ENCODE measurements around the gene TLR8.
A peak's percentile ranks its signal among the peaks of the same experiment; 100 is the strongest.
"Not testable (repeated sequence)": the region's sequence is repeated elsewhere in the genome, so short reads cannot be mapped to it uniquely, and the experiment has no call there.

Gene TLR8

GRCh38 chrX:12956704-12957534, 50.5 kb downstream of the TLR8 start:
- peak; percentile 99 for FAIRE-seq
- DNase-seq (ENCODE audit: insufficient read length, low spot score), result no peak
- TF ChIP-seq TAF1 (IDR thresholded peaks at IDR 0.05; ENCODE audit: low read depth, low read length), result peak; percentile 44; the same call in 1 of the 2 replicates
- no peak; the same call in 1 of the 2 replicates for TF ChIP-seq POLR2AphosphoS5 (IDR thresholded peaks at IDR 0.05; ENCODE audit: low read depth, low read length)
- TF ChIP-seq SPI1 (IDR thresholded peaks at IDR 0.05; ENCODE audit: low read depth, low read length), result peak; percentile 95
- TF ChIP-seq POLR2A (IDR thresholded peaks at IDR 0.05; ENCODE audit: low read depth, low read length), result peak; percentile 57; the same call in 1 of the 2 replicates
- TF ChIP-seq POU2F2 (IDR thresholded peaks at IDR 0.05; ENCODE audit: low read depth, low read length), result no peak
- TF ChIP-seq PAX5 (IDR thresholded peaks at IDR 0.05; ENCODE audit: insufficient read depth, low read length, severe bottlenecking), result no peak

- FAIRE-seq (peak; percentile 92), DNase-seq (ENCODE audit: insufficient read length, low spot score) (no peak)
- TF ChIP-seq PAX5 (IDR thresholded peaks at IDR 0.05; ENCODE audit: insufficient read depth, low read length, severe bottlenecking) (no peak), POLR2A (IDR thresholded peaks at IDR 0.05; ENCODE audit: low read depth, low read length) (no peak), POU2F2 (IDR thresholded peaks at IDR 0.05; ENCODE audit: low read depth, low read length) (no peak), TAF1 (IDR thresholded peaks at IDR 0.05; ENCODE audit: low read depth, low read length) (no peak), POLR2AphosphoS5 (IDR thresholded peaks at IDR 0.05; ENCODE audit: low read depth, low read length) (no peak), SPI1 (IDR thresholded peaks at IDR 0.05; ENCODE audit: low read depth, low read length) (no peak)
These were observed 51.6 kb downstream of the TLR8 start for GRCh38 chrX:12958059-12958458.

- no peak for TF ChIP-seq POU2F2 (IDR thresholded peaks at IDR 0.05; ENCODE audit: low read depth, low read length)
- TF ChIP-seq SPI1 (IDR thresholded peaks at IDR 0.05; ENCODE audit: low read depth, low read length), result no peak
- TF ChIP-seq TAF1 (IDR thresholded peaks at IDR 0.05; ENCODE audit: low read depth, low read length), result no peak
- TF ChIP-seq POLR2A (IDR thresholded peaks at IDR 0.05; ENCODE audit: low read depth, low read length), result no peak
- no peak for TF ChIP-seq POLR2AphosphoS5 (IDR thresholded peaks at IDR 0.05; ENCODE audit: low read depth, low read length)
- no peak for TF ChIP-seq PAX5 (IDR thresholded peaks at IDR 0.05; ENCODE audit: insufficient read depth, low read length, severe bottlenecking)
- FAIRE-seq, result no peak
- no peak for DNase-seq (ENCODE audit: insufficient read length, low spot score)
These were observed 52.0 kb downstream of the TLR8 start for GRCh38 chrX:12958461-12958860.

GRCh38 chrX:12961196-12961718, 54.8 kb downstream of the TLR8 start:
- TF ChIP-seq POLR2A (IDR thresholded peaks at IDR 0.05; ENCODE audit: low read depth, low read length), result no peak
- TF ChIP-seq PAX5 (IDR thresholded peaks at IDR 0.05; ENCODE audit: insufficient read depth, low read length, severe bottlenecking), result no peak
- TF ChIP-seq POU2F2 (IDR thresholded peaks at IDR 0.05; ENCODE audit: low read depth, low read length), result no peak
- TF ChIP-seq SPI1 (IDR thresholded peaks at IDR 0.05; ENCODE audit: low read depth, low read length), result no peak
- no peak for FAIRE-seq
- DNase-seq (ENCODE audit: insufficient read length, low spot score), result no peak

GRCh38 chrX:12962041-12962504, 55.7 kb downstream of the TLR8 start:
- TF ChIP-seq SPI1 (IDR thresholded peaks at IDR 0.05; ENCODE audit: low read depth, low read length) (peak; percentile 97), POU2F2 (IDR thresholded peaks at IDR 0.05; ENCODE audit: low read depth, low read length) (no peak), PAX5 (IDR thresholded peaks at IDR 0.05; ENCODE audit: insufficient read depth, low read length, severe bottlenecking) (peak; percentile 90)
- DNase-seq (ENCODE audit: insufficient read length, low spot score) (no peak), FAIRE-seq (peak; percentile 64)

- not testable (repeated sequence) for FAIRE-seq; DNase-seq (ENCODE audit: insufficient read length, low spot score)
These were observed 56.9 kb downstream of the TLR8 start for GRCh38 chrX:12963210-12963850.

- DNase-seq (ENCODE audit: insufficient read length, low spot score) (no peak), FAIRE-seq (no peak)
These were observed 58.9 kb downstream of the TLR8 start for GRCh38 chrX:12965131-12965940.

GRCh38 chrX:12966151-12966550, 59.7 kb downstream of the TLR8 start:
- no peak for TF ChIP-seq POLR2AphosphoS5 (IDR thresholded peaks at IDR 0.05; ENCODE audit: low read depth, low read length)
- no peak for TF ChIP-seq TAF1 (IDR thresholded peaks at IDR 0.05; ENCODE audit: low read depth, low read length)
- no peak for TF ChIP-seq PAX5 (IDR thresholded peaks at IDR 0.05; ENCODE audit: insufficient read depth, low read length, severe bottlenecking)
- no peak for TF ChIP-seq SPI1 (IDR thresholded peaks at IDR 0.05; ENCODE audit: low read depth, low read length)
- TF ChIP-seq POLR2A (IDR thresholded peaks at IDR 0.05; ENCODE audit: low read depth, low read length), result no peak
- no peak for TF ChIP-seq POU2F2 (IDR thresholded peaks at IDR 0.05; ENCODE audit: low read depth, low read length)
- FAIRE-seq (no peak), DNase-seq (ENCODE audit: insufficient read length, low spot score) (no peak)

More at GRCh38 chrX:12965131-12965940, 58.9 kb downstream of the TLR8 start:
- TF ChIP-seq POLR2AphosphoS5 (IDR thresholded peaks at IDR 0.05; ENCODE audit: low read depth, low read length), result no peak
- TF ChIP-seq PAX5 (IDR thresholded peaks at IDR 0.05; ENCODE audit: insufficient read depth, low read length, severe bottlenecking), result no peak
- TF ChIP-seq TAF1 (IDR thresholded peaks at IDR 0.05; ENCODE audit: low read depth, low read length), result no peak
- TF ChIP-seq POLR2A (IDR thresholded peaks at IDR 0.05; ENCODE audit: low read depth, low read length), result no peak
- no peak for TF ChIP-seq POU2F2 (IDR thresholded peaks at IDR 0.05; ENCODE audit: low read depth, low read length)
- TF ChIP-seq SPI1 (IDR thresholded peaks at IDR 0.05; ENCODE audit: low read depth, low read length), result no peak
